Panc1 (cell line): ENCODE results near the gene FBF1. TPM values are rescaled to one million over a fixed set of nuclear protein-coding genes. Genes with fewer than 3 reads are reported as not detected.

Experiments used
- ATAC-seq: fragments of 200-7000 bp; cut with Tn5 transposase; 2 replicates; pipeline ENCODE4 v1.9.1; 2020; ENCODE audit warnings: mild to moderate bottlenecking, moderate library complexity
- BruUV-seq: library from RNA; stranded (reverse); fragments of 400-500 nt; replicated peaks from 2 replicates; lab custom pipeline; 2021; lab: Mats Ljungman, UMichigan
- CTCF ChIA-PET: fragments of 300-600 bp; sonication (Branson Sonifier 250); formaldehyde crosslinking; loops from one replicate; lab custom pipeline; 2022; ENCODE audit warnings: antibody characterized with exemption; lab: Charles Lee
- POLR2A ChIA-PET: fragments of 300-600 bp; sonication (Branson Sonifier 250); formaldehyde crosslinking; loops from one replicate; lab custom pipeline; 2022; ENCODE audit warnings: antibody characterized with exemption; lab: Charles Lee
- DNase-seq: peaks from one replicate; pipeline ENCODE4 v3.0.0-alpha.2; 2010; ENCODE audit warnings: low read depth, low spot score
- H3K27ac ChIP-seq: 2 replicates; pipeline ENCODE4 v1.5.1; 2011; ENCODE audit warnings: mild to moderate bottlenecking, low read length, inconsistent platforms
- H3K27me3 ChIP-seq: fragments of 200-500 bp; sonication (Bioruptor generic); 2 replicates; pipeline ENCODE4 v1.6.0; 2014; ENCODE audit warnings: low read length, inconsistent platforms; ENCODE audit not compliant: control insufficient read depth, insufficient read depth
- H3K36me3 ChIP-seq: fragments of 200-500 bp; sonication (Bioruptor generic); 2 replicates; pipeline ENCODE4 v1.5.1; 2014; ENCODE audit warnings: inconsistent platforms, mild to moderate bottlenecking, low read length, moderate library complexity; ENCODE audit not compliant: control insufficient read depth, insufficient read depth
- H3K4me1 ChIP-seq: 2 replicates; pipeline ENCODE4 v1.5.1; 2011; ENCODE audit warnings: inconsistent platforms, mild to moderate bottlenecking, low read length, moderate library complexity; ENCODE audit not compliant: control insufficient read depth, insufficient read depth
- H3K4me3 ChIP-seq, 2 experiments: 2 replicates each; pipeline ENCODE4 v1.5.1; 2011 to 2012; ENCODE audit warnings: low read depth in 2 of 2, low read length in 2 of 2, mild to moderate bottlenecking in 2 of 2, inconsistent platforms in 1 of 2, moderate library complexity in 1 of 2
- H3K9me3 ChIP-seq: fragments of 200-500 bp; sonication (Bioruptor generic); 2 replicates; pipeline ENCODE4 v1.5.1; 2014; ENCODE audit warnings: low read depth, mild to moderate bottlenecking, inconsistent platforms, low read length, moderate library complexity; ENCODE audit not compliant: control insufficient read depth, insufficient read depth
- POLR2AphosphoS5 ChIP-seq: IDR thresholded peaks from 2 replicates; pipeline ENCODE4 v1.6.1; 2012; ENCODE audit warnings: mild to moderate bottlenecking, low read depth, low read length, moderate library complexity
- REST ChIP-seq, 2 experiments: IDR thresholded peaks; 2 replicates each; pipeline ENCODE4 v1.6.1; 2011 to 2012; ENCODE audit warnings: low read depth in 2 of 2, control low read depth in 1 of 2, low read length in 1 of 2, mild to moderate bottlenecking in 1 of 2, moderate library complexity in 1 of 2; ENCODE audit not compliant: insufficient read depth in 1 of 2
- SIN3A ChIP-seq: IDR thresholded peaks from 2 replicates; pipeline ENCODE4 v1.6.1; 2012; ENCODE audit warnings: low read depth, mild to moderate bottlenecking, low read length, moderate library complexity, borderline replicate concordance; ENCODE audit not compliant: insufficient read depth
- TCF7L2 ChIP-seq: IDR thresholded peaks from 2 replicates; pipeline ENCODE4 v1.6.1; 2011; ENCODE audit warnings: mild to moderate bottlenecking, low read depth, low read length, inconsistent platforms
- in situ Hi-C: cut with HindIII; loops from 2 replicates; pipeline ENCODE4 v1.10.0; 2016; ENCODE audit warnings: low sequenced_read_pairs, low pct_unique_long_range_greater_than_20kb
- intact Hi-C: fragments of 100-400 bp; cut with micrococcal nuclease; formaldehyde crosslinking; loops from one replicate; pipeline ENCODE4 v1.10.0; 2022; ENCODE audit not compliant: unreplicated experiment
- total RNA-seq: library from RNA; stranded (reverse); gene quantifications from one replicate; pipeline ENCODE4 v1.2.1, GENCODE V29; 2021; ENCODE audit not compliant: unreplicated experiment
- TF ChIP-seq, protein P1 (sequence below): fragments of 450-650 bp; IDR thresholded peaks from 2 replicates; pipeline ENCODE4 v1.5.1; 2017; ENCODE audit warnings: mild to moderate bottlenecking

The FBF1 gene
- total RNA-seq, 1 experiment from 2014 or later = 32.5 TPM

DNA sequence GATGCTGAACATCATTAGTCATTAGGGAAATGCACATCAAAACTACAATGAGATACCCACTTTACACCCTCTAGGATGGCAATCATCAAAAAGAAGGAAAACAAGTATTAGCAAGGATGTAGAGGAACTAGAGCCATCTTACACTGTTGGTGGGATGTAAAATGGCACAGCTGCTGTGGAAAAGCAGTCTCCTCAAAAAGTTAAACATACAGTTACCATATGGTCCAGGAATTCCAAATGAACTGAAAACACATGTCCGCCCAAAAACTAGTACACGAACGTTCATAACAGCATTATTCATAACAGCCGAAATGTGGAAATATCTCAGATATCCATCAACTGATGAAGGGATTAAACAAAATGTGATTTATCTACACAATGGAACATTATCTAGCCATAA is 7.0 kb downstream of the FBF1 start:
- Histone ChIP-seq H3K4me1 (0 out of 2 replicates have a peak, but pooled peaks cover 3% of the 10 kb centered on the region), H3K27me3 (no peaks in the 10 kb centered on the region), H3K27ac (no peak overlapping the region), H3K4me3 (no peak overlapping the region), H3K9me3 (no peaks in the 10 kb centered on the region), H3K36me3 (no peaks in the 10 kb centered on the region)
- CTCF ChIA-PET = no interaction called here
- intact Hi-C loops (no loop called here), in situ Hi-C loops (loop anchor here (25.0 kb wide), 1 partner anchor 128 kb away; the partner anchor contains the start of genes GALR2 and SRP68)
- no TSS peak for BruUV-seq
- POLR2A ChIA-PET = no interaction called here
- DNase-seq (no peak), ATAC-seq (no peak)
- TF ChIP-seq TCF7L2 = no peak
- TF ChIP-seq, protein P1, sequence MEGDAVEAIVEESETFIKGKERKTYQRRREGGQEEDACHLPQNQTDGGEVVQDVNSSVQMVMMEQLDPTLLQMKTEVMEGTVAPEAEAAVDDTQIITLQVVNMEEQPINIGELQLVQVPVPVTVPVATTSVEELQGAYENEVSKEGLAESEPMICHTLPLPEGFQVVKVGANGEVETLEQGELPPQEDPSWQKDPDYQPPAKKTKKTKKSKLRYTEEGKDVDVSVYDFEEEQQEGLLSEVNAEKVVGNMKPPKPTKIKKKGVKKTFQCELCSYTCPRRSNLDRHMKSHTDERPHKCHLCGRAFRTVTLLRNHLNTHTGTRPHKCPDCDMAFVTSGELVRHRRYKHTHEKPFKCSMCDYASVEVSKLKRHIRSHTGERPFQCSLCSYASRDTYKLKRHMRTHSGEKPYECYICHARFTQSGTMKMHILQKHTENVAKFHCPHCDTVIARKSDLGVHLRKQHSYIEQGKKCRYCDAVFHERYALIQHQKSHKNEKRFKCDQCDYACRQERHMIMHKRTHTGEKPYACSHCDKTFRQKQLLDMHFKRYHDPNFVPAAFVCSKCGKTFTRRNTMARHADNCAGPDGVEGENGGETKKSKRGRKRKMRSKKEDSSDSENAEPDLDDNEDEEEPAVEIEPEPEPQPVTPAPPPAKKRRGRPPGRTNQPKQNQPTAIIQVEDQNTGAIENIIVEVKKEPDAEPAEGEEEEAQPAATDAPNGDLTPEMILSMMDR = no peak
- TF ChIP-seq SIN3A = no peak
- no peak for TF ChIP-seq POLR2AphosphoS5
- TF ChIP-seq REST (IDR thresholded peaks at IDR 0.05; ENCODE audit: insufficient read depth in 1 of 2, low read depth in 2 of 2, low read length in 1 of 2) = no peak

- POLR2A ChIA-PET = no interaction called here
- 0 out of 2 replicates have a peak, but pooled peaks cover 3% of the 10 kb centered on the region for H3K4me1 ChIP-seq
- DNase-seq (no peak), ATAC-seq (no peak)
- no peaks in the 10 kb centered on the region for H3K9me3 ChIP-seq
- H3K36me3 ChIP-seq = no peaks in the 10 kb centered on the region
- no TSS peak for BruUV-seq
- H3K27ac ChIP-seq = no peak overlapping the region
- H3K4me3 ChIP-seq = no peak overlapping the region
- H3K27me3 ChIP-seq = no peaks in the 10 kb centered on the region
- in situ Hi-C loops (loop anchor here (25.0 kb wide), 1 partner anchor 129 kb away; the partner anchor contains the start of genes GALR2 and SRP68), intact Hi-C loops (no loop called here)
- CTCF ChIA-PET = interaction anchor here (0.7 kb wide), 1 partner anchor 703 kb away, joined by 9 read pairs; no protein-coding TSS in a partner anchor
- TF ChIP-seq SIN3A (no peak), TCF7L2 (no peak), REST (IDR thresholded peaks at IDR 0.05; ENCODE audit: insufficient read depth in 1 of 2, low read depth in 2 of 2, low read length in 1 of 2) (no peak), POLR2AphosphoS5 (no peak)
- TF ChIP-seq, protein P1 = no peak
Measured at GRCh38 chr17:75932852-75933251, 8.0 kb downstream of the FBF1 start.
